Measurements from ENCODE around the gene SIKE1.
"Not testable (repeated sequence)": the region's sequence is repeated elsewhere in the genome, so short reads cannot be mapped to it uniquely, and the experiment has no call there.

SIKE1 gene

GRCh38 chr1:114755006-114755931, 25.2 kb downstream of the SIKE1 start:
- no peak for DNase-seq

GRCh38 chr1:114753702-114754101, 26.8 kb downstream of the SIKE1 start:
- DNase-seq, result not testable (repeated sequence)

- DNase-seq, result no peak
These were observed 27.3 kb downstream of the SIKE1 start for GRCh38 chr1:114753143-114753542.

- DNase-seq, result no peak
These were observed 29.7 kb downstream of the SIKE1 start for GRCh38 chr1:114750780-114751179.

- no peak for DNase-seq
These were observed 30.6 kb downstream of the SIKE1 start for GRCh38 chr1:114749835-114750234.

- no peak for DNase-seq
These were observed 33.9 kb downstream of the SIKE1 start for GRCh38 chr1:114746450-114747121.

GRCh38 chr1:114745291-114745690, 35.2 kb downstream of the SIKE1 start:
- no peak for DNase-seq

- DNase-seq, result no peak
These were observed 38.3 kb downstream of the SIKE1 start for GRCh38 chr1:114741963-114742746.

GRCh38 chr1:114740331-114740730, 40.2 kb downstream of the SIKE1 start:
- DNase-seq, result no peak

GRCh38 chr1:114737314-114737849, 43.1 kb downstream of the SIKE1 start:
- no peak for DNase-seq

GRCh38 chr1:114735479-114735878, 45.0 kb downstream of the SIKE1 start:
- no peak for DNase-seq

GRCh38 chr1:114729782-114730181, 50.7 kb downstream of the SIKE1 start:
- DNase-seq, result no peak

GRCh38 chr1:114728553-114728952, 51.9 kb downstream of the SIKE1 start:
- no peak for DNase-seq

- DNase-seq, result no peak
These were observed 55.3 kb downstream of the SIKE1 start for GRCh38 chr1:114725230-114725629.

GRCh38 chr1:114723915-114724314, 56.6 kb downstream of the SIKE1 start:
- no peak for DNase-seq

GRCh38 chr1:114723457-114723856, 57.0 kb downstream of the SIKE1 start:
- no peak for DNase-seq

GRCh38 chr1:114720492-114720891, 60.0 kb downstream of the SIKE1 start:
- no peak for DNase-seq

Measured in NCI-H524 treated with DMSO at 0.1 percent for 48 hours (cell line).